Aorta (tissue), 5 donors: Measurements from ENCODE around the gene ATAD2B. TPM values are rescaled to one million over a fixed set of nuclear protein-coding genes. Genes with fewer than 3 reads are reported as not detected.
A peak's percentile ranks its signal among the peaks of the same experiment; 100 is the strongest.
"Not testable (repeated sequence)": the region's sequence is repeated elsewhere in the genome, so short reads cannot be mapped to it uniquely, and the experiment has no call there.

Experiments used
- ATAC-seq: fragments of 200-7000 bp; cut with Tn5 transposase; one replicate; pipeline ENCODE4 v1.9.1; 2022; ENCODE audit warnings: moderate library complexity; ENCODE audit not compliant: low FRiP score
- DNase-seq, 2 donors: peaks; one replicate each; pipeline ENCODE4 v3.0.0-alpha.2; 2020
- H3K27ac ChIP-seq, 2 donors: one replicate each; pipeline ENCODE4 v1.5.1; 2013; ENCODE audit warnings: low read length in 2 of 2, mild to moderate bottlenecking in 2 of 2, moderate library complexity in 2 of 2, control low read depth in 1 of 2, inconsistent platforms in 1 of 2, low read depth in 1 of 2
- H3K27me3 ChIP-seq, 2 donors: one replicate each; pipeline ENCODE4 v1.6.1; 2013; ENCODE audit warnings: control low read depth in 1 of 2, low read length in 1 of 2, mild to moderate bottlenecking in 1 of 2, moderate library complexity in 1 of 2; ENCODE audit not compliant: insufficient read depth in 2 of 2, control insufficient read depth in 1 of 2
- H3K36me3 ChIP-seq, 2 donors: one replicate each; pipeline ENCODE4 v1.6.1; 2013; ENCODE audit warnings: control low read depth in 1 of 2, low read length in 1 of 2, mild to moderate bottlenecking in 1 of 2; ENCODE audit not compliant: insufficient read depth in 2 of 2, control insufficient read depth in 1 of 2
- H3K4me1 ChIP-seq, 2 donors: one replicate each; pipeline ENCODE4 v1.6.1; 2013; ENCODE audit warnings: low read length in 2 of 2, control low read depth in 1 of 2, mild to moderate bottlenecking in 1 of 2, moderate library complexity in 1 of 2; ENCODE audit not compliant: insufficient read depth in 2 of 2, control insufficient read depth in 1 of 2
- H3K4me3 ChIP-seq, 2 donors: one replicate each; pipeline ENCODE4 v1.5.1; 2013; ENCODE audit warnings: low read length in 2 of 2, control low read depth in 1 of 2, mild to moderate bottlenecking in 1 of 2
- H3K9me3 ChIP-seq: one replicate; pipeline ENCODE4 v1.6.1; 2013; ENCODE audit warnings: mild to moderate bottlenecking, low read length; ENCODE audit not compliant: control insufficient read depth
- WGBS, 2 donors: extraction: QIAGEN DNeasy Blood & Tissue Kit; methylation state at CpG; one replicate each; pipeline ENCODE4 v1.1.7; 2013; 5-methylcytosine and 5-hydroxymethylcytosine counted together
- intact Hi-C, 2 donors: fragments of 100-400 bp; cut with DNase I; formaldehyde crosslinking; loops; one replicate each; pipeline versions ENCODE4 v1.14.2 to v1.15.0; 2022
- polyA plus RNA-seq, 2 donors: library from polyadenylated mRNA; stranded (reverse); fragments of 200-250 nt; gene quantifications; one replicate each; pipeline ENCODE4 v1.2.3, GENCODE V29; 2013
- total RNA-seq, 2 donors: library from RNA; stranded (reverse); fragmentation: NEBNext Ultra II Directional; extraction: Animal tissue kit (Norgen Biotek cat#: 25700); gene quantifications; one replicate each; pipeline ENCODE4 v1.2.1, GENCODE V29; 2021
- donor health status: healthy with polysubstance abuse.
- donor health status: Bipolar disorder and iron deficiency.
- donor health status: DM: no; HTN: no; CAD: no.
- donor health status: DM: no; HTN: no; CAD: no.
- donor health status: DM: yes; HTN: yes; CAD: no.

ATAD2B gene
- total and polyA plus RNA-seq, 4 donors, result 2.3 to 45.8 (median 18.5) TPM

DNA sequence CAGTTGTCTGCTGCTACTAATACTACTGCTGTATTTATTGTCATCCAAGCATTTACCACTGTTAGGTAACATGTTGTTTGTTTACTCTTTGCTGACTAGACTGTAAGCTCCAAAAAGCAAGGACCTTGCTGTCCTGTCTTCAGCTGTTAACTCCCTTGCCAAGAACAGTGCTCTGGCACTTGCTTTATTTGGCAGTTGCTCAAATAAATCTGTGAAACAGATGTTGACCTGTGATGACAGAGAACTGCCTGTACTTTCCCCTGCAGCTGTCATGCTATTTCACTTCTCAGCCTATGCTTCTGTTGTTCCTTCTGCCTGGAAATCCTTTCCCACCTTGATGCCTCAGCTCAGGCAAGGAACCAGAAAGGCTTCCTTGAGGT is 181.2 kb downstream of the ATAD2B start:
- intact Hi-C loops, result no loop called here
- ATAC-seq (peak; percentile 48), DNase-seq (no peak)
- no peak overlapping the region for H3K27ac ChIP-seq
- H3K36me3 ChIP-seq, result no peaks in the 10 kb centered on the region
- H3K9me3 ChIP-seq, result no peaks in the 10 kb centered on the region
- no peaks in the 10 kb centered on the region for H3K27me3 ChIP-seq
- no peaks in the 10 kb centered on the region for H3K4me1 ChIP-seq
- no peak overlapping the region for H3K4me3 ChIP-seq

GRCh38 chr2:23745068-23745725 is 181.7 kb downstream of the ATAD2B start:
- Histone ChIP-seq H3K4me3 (no peak overlapping the region), H3K9me3 (no peaks in the 10 kb centered on the region), H3K27ac (no peak overlapping the region), H3K27me3 (no peaks in the 10 kb centered on the region), H3K36me3 (no peaks in the 10 kb centered on the region), H3K4me1 (no peaks in the 10 kb centered on the region)
- no peak for DNase-seq
- intact Hi-C loops, result no loop called here
- WGBS, 2 donors, result 71 to 79% methylated on average over 8 of the region's 8 CpGs
- ATAC-seq, result no peak

GRCh38 chr2:23736783-23737182 is 190.1 kb downstream of the ATAD2B start:
- H3K4me1 ChIP-seq, intact Hi-C loops, H3K27me3 ChIP-seq, H3K4me3 ChIP-seq, H3K9me3 ChIP-seq, H3K27ac ChIP-seq, ATAC-seq, H3K36me3 ChIP-seq: not testable (repeated sequence)
- DNase-seq, result peak in 1 of 2 donors; percentile 26
- WGBS, 2 donors, result 95 to 97% methylated on average over 9 of the region's 9 CpGs

- Histone ChIP-seq H3K4me1 (no peaks in the 10 kb centered on the region), H3K36me3 (no peaks in the 10 kb centered on the region), H3K27me3 (no peaks in the 10 kb centered on the region), H3K27ac (no peak overlapping the region), H3K9me3 (no peaks in the 10 kb centered on the region), H3K4me3 (no peak overlapping the region)
- DNase-seq (no peak), ATAC-seq (no peak)
- WGBS, 2 donors, result 88 to 89% methylated on average over 3 of the region's 3 CpGs
- intact Hi-C loops, result no loop called here
Measured at GRCh38 chr2:23734416-23734815, 192.5 kb downstream of the ATAD2B start.

DNA sequence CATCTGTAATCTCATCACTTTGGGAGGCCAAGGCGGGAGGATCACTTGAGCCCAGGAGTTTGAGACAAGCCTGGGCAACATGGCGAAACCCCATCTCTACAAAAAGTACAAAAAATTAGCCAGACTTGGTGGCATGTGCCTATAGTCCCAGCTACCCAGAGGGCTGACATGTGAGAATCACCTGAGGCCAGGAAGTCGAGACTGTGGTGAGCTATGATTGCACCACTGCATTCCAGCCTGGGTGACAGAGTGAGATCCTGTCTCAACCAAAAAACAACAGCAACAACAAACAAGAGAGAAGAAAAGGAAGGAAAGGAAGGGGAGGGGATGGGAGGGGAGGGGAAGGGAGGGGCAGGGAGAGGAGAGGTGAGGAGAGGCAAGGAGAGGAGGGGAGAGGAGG is 203.9 kb downstream of the ATAD2B start:
- ATAC-seq, H3K4me3 ChIP-seq, H3K4me1 ChIP-seq, H3K27me3 ChIP-seq, H3K36me3 ChIP-seq, intact Hi-C loops, DNase-seq, H3K27ac ChIP-seq, H3K9me3 ChIP-seq: not testable (repeated sequence)
- 96 to 99% methylated on average over 3 of the region's 3 CpGs for WGBS, 2 donors

DNA sequence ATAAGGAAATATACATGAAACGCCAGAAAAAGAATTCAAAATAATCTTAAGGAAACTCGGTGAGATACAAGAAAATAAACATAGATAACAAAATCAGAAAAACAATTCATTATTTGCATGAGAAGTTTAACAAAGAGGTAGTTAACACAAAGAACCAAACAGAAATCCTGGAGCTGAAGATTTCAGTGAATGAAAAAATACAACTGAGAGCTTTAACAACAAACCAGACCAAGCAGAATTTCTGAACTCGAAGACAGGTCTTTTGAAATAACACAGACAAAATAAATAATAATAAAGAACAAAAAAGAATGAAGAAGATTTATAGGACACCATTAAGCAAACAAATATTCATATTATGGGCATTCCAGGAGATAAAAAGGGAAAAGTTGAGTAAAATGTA is 204.7 kb downstream of the ATAD2B start:
- Histone ChIP-seq H3K36me3 (no peaks in the 10 kb centered on the region), H3K4me3 (no peak overlapping the region), H3K4me1 (no peaks in the 10 kb centered on the region), H3K27ac (no peak overlapping the region), H3K27me3 (no peaks in the 10 kb centered on the region), H3K9me3 (no peaks in the 10 kb centered on the region)
- 90 to 92% methylated on average over 3 of the region's 3 CpGs for WGBS, 2 donors
- no peak for ATAC-seq
- DNase-seq, result no peak
- intact Hi-C loops, result no loop called here

- no peaks in the 10 kb centered on the region for H3K36me3 ChIP-seq
- H3K27me3 ChIP-seq, result no peaks in the 10 kb centered on the region
- no peaks in the 10 kb centered on the region for H3K4me1 ChIP-seq
- no peak overlapping the region for H3K4me3 ChIP-seq
- no peak overlapping the region for H3K27ac ChIP-seq
- 86 to 92% methylated on average over 2 of the region's 2 CpGs for WGBS, 2 donors
- peak in 1 of 2 donors; percentile 34 for DNase-seq
- no peak for ATAC-seq
- no peaks in the 10 kb centered on the region for H3K9me3 ChIP-seq
- intact Hi-C loops, result no loop called here
Measured at GRCh38 chr2:23721454-23721826, 205.5 kb downstream of the ATAD2B start.

DNA sequence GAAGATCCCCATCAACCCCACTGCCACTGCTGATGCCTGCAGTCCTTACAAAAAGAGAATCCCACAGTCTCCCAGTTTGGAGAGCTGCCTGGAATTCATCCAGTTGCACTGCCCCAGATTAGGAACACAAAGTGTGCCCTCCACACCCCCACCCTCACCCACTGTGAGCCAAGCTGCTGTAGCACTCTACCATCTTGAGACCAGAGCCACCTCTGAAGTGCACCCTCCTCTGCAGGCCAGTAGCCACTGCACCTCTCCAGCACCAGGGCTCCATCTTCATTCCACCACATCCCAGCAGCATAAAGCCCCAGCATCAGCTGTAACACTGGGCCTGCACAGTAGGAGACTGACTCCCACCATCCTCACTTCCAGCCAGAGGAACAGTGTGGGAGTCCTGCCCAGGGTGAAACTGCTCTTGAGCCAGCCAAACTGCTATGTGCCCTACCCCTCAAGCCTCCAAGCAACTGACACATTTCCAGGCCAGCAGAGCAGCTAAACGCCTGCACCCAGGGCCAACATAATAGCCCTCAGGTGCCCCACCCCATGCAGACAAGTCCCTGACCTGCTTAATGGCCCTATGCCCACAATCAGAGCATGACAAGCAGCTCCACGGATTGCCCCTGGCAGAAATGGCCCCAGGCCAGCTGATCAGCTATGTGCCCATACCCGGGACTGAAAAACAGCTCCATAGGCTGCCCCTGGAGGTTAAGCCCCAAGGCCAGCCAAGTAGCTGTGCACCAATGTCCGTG is 206.0 kb downstream of the ATAD2B start:
- intact Hi-C loops, result no loop called here
- WGBS, 2 donors, result 79 to 85% methylated on average over 4 of the region's 4 CpGs
- H3K9me3 ChIP-seq, result no peaks in the 10 kb centered on the region
- H3K4me3 ChIP-seq, result no peak overlapping the region
- H3K4me1 ChIP-seq, result no peaks in the 10 kb centered on the region
- H3K27me3 ChIP-seq, result no peaks in the 10 kb centered on the region
- no peaks in the 10 kb centered on the region for H3K36me3 ChIP-seq
- no peak for ATAC-seq
- DNase-seq, result peak in 1 of 2 donors; percentile 36
- no peak overlapping the region for H3K27ac ChIP-seq

- Histone ChIP-seq H3K4me3 (no peak overlapping the region), H3K27ac (no peak overlapping the region), H3K4me1 (no peaks in the 10 kb centered on the region), H3K36me3 (no peaks in the 10 kb centered on the region), H3K27me3 (no peaks in the 10 kb centered on the region), H3K9me3 (no peaks in the 10 kb centered on the region)
- intact Hi-C loops, result no loop called here
- DNase-seq (no peak), ATAC-seq (no peak)
- 72 to 74% methylated on average over 5 of the region's 5 CpGs for WGBS, 2 donors
Measured at GRCh38 chr2:23719716-23720115, 207.2 kb downstream of the ATAD2B start.
